HepG2 (cell line): ENCODE measurements around the gene HOXD9.

Experiments
- FOXK2 ChIP-seq: fragments of 450-650 bp; IDR thresholded peaks from 2 replicates; pipeline ENCODE4 v1.6.1; 2016
- HBP1 ChIP-seq: IDR thresholded peaks from 2 replicates; pipeline ENCODE4 v1.6.1; 2016; ENCODE audit warnings: low read depth, control low read depth
- JUNB ChIP-seq: sonication (generic); formaldehyde crosslinking; IDR thresholded peaks from 2 replicates; pipeline ENCODE4 v1.8.0; 2022; ENCODE audit warnings: missing genetic modification reagents, mild to moderate bottlenecking, borderline replicate concordance
- NCOA5 ChIP-seq: sonication (generic); formaldehyde crosslinking; IDR thresholded peaks from 2 replicates; pipeline ENCODE4 v1.4.0; 2020; ENCODE audit warnings: missing genetic modification reagents
- NFE2L1 ChIP-seq: sonication (generic); formaldehyde crosslinking; IDR thresholded peaks from 2 replicates; pipeline ENCODE4 v1.4.0; 2020; ENCODE audit warnings: missing genetic modification reagents, mild to moderate bottlenecking, borderline replicate concordance
- PRMT3 ChIP-seq: sonication (generic); formaldehyde crosslinking; IDR thresholded peaks from 2 replicates; pipeline ENCODE4 v1.8.1; 2022; ENCODE audit warnings: low read depth, mild to moderate bottlenecking, moderate library complexity, missing genetic modification reagents, borderline replicate concordance
- SOX6 ChIP-seq, 2 experiments: fragments of 450-650 bp in 1 of 2; sonication (generic) in 1 of 2; formaldehyde crosslinking in 1 of 2; IDR thresholded peaks; 2 replicates each; pipeline versions ENCODE4 v1.4.0 to v1.6.1; 2017 to 2020; ENCODE audit warnings: antibody characterized with exemption in 1 of 2, mild to moderate bottlenecking in 1 of 2, missing genetic modification reagents in 1 of 2
- YEATS4 ChIP-seq: sonication (generic); formaldehyde crosslinking; IDR thresholded peaks from 2 replicates; pipeline ENCODE4 v1.4.0; 2020; ENCODE audit warnings: missing genetic modification reagents, borderline replicate concordance
- ZNF24 ChIP-seq: fragments of 450-650 bp; IDR thresholded peaks from 2 replicates; pipeline ENCODE4 v1.6.1; 2017; ENCODE audit warnings: antibody characterized with exemption, mild to moderate bottlenecking
- TF ChIP-seq, protein P1 (sequence below): sonication (generic); formaldehyde crosslinking; IDR thresholded peaks from 2 replicates; pipeline ENCODE4 v1.4.0; 2020; ENCODE audit warnings: mild to moderate bottlenecking, missing genetic modification reagents
- TF ChIP-seq, protein P2 (sequence below): sonication (generic); formaldehyde crosslinking; IDR thresholded peaks from 2 replicates; pipeline ENCODE4 v1.5.0; 2020; ENCODE audit warnings: mild to moderate bottlenecking, missing genetic modification reagents, moderate library complexity

DNA sequence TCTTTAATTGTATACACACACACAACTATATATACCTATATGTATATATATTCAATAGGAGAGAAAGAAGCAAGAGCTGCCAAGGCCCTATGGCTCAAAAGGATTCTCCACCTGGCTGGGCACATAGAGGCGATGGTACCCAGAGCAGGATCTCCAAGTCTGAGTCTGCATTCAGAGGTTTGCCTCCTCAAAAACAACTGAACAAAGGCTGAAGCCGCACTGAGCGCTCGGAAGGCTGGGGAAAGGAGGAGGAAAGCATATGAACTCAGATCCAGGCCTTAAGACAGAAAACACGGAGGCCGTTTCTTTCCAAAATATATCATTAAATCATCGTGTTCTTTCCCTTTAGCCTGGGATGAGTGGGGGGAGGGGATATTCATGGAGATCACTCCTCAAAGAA lies 19.3 kb upstream of the HOXD9 start:
- TF ChIP-seq, protein P1, sequence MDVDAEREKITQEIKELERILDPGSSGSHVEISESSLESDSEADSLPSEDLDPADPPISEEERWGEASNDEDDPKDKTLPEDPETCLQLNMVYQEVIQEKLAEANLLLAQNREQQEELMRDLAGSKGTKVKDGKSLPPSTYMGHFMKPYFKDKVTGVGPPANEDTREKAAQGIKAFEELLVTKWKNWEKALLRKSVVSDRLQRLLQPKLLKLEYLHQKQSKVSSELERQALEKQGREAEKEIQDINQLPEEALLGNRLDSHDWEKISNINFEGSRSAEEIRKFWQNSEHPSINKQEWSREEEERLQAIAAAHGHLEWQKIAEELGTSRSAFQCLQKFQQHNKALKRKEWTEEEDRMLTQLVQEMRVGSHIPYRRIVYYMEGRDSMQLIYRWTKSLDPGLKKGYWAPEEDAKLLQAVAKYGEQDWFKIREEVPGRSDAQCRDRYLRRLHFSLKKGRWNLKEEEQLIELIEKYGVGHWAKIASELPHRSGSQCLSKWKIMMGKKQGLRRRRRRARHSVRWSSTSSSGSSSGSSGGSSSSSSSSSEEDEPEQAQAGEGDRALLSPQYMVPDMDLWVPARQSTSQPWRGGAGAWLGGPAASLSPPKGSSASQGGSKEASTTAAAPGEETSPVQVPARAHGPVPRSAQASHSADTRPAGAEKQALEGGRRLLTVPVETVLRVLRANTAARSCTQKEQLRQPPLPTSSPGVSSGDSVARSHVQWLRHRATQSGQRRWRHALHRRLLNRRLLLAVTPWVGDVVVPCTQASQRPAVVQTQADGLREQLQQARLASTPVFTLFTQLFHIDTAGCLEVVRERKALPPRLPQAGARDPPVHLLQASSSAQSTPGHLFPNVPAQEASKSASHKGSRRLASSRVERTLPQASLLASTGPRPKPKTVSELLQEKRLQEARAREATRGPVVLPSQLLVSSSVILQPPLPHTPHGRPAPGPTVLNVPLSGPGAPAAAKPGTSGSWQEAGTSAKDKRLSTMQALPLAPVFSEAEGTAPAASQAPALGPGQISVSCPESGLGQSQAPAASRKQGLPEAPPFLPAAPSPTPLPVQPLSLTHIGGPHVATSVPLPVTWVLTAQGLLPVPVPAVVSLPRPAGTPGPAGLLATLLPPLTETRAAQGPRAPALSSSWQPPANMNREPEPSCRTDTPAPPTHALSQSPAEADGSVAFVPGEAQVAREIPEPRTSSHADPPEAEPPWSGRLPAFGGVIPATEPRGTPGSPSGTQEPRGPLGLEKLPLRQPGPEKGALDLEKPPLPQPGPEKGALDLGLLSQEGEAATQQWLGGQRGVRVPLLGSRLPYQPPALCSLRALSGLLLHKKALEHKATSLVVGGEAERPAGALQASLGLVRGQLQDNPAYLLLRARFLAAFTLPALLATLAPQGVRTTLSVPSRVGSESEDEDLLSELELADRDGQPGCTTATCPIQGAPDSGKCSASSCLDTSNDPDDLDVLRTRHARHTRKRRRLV (CRISPR knock-in tag) = no peak
- TF ChIP-seq NFE2L1 (CRISPR knock-in tag) (no peak), NCOA5 (no peak), HBP1 (CRISPR knock-in tag) (no peak), SOX6 (IDR thresholded peaks at IDR 0.05) (no peak), SOX6 (CRISPR knock-in tag; IDR thresholded peaks at IDR 0.05) (no peak), JUNB (CRISPR knock-in tag) (no peak), PRMT3 (CRISPR knock-in tag) (no peak), FOXK2 (no peak), ZNF24 (no peak), YEATS4 (CRISPR knock-in tag) (no peak)
- TF ChIP-seq, protein P2, sequence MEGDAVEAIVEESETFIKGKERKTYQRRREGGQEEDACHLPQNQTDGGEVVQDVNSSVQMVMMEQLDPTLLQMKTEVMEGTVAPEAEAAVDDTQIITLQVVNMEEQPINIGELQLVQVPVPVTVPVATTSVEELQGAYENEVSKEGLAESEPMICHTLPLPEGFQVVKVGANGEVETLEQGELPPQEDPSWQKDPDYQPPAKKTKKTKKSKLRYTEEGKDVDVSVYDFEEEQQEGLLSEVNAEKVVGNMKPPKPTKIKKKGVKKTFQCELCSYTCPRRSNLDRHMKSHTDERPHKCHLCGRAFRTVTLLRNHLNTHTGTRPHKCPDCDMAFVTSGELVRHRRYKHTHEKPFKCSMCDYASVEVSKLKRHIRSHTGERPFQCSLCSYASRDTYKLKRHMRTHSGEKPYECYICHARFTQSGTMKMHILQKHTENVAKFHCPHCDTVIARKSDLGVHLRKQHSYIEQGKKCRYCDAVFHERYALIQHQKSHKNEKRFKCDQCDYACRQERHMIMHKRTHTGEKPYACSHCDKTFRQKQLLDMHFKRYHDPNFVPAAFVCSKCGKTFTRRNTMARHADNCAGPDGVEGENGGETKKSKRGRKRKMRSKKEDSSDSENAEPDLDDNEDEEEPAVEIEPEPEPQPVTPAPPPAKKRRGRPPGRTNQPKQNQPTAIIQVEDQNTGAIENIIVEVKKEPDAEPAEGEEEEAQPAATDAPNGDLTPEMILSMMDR = no peak
